PC-3 (cell line): ENCODE measurements around the gene PCYT1B.

Experiments
- EZH2 ChIP-seq: fragments of 300-600 bp; sonication (generic); IDR thresholded peaks from one replicate; pipeline ENCODE4 v1.6.1; 2017; ENCODE audit warnings: antibody characterized with exemption, mild to moderate bottlenecking, low read length; ENCODE audit not compliant: unreplicated experiment
- TF ChIP-seq, protein P1 (sequence below): fragments of 300-600 bp; sonication (generic); conservative IDR thresholded peaks from 2 replicates; pipeline ENCODE4 v1.5.1; 2017; ENCODE audit warnings: antibody characterized with exemption, low read depth, mild to moderate bottlenecking, low read length

DNA sequence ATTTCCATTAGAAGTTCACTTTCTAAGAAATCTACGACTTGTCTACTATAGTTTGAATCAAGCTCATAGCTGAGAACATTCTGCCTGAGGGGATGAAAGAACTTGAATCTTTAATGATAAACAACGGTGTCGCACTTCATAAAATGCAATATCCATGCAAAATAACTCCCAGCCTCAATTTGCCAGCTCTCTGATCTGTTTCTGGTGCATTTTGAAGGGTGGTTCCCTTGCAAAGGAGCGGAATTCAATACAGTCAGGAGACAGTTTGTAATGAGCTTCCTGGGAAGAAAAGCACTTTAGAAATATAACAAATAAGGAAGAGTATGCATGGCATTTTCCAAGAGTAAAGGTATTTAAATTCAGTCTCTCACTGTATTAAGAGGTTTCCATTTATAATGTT is 80.0 kb downstream of the PCYT1B start:
- TF ChIP-seq, protein P1, sequence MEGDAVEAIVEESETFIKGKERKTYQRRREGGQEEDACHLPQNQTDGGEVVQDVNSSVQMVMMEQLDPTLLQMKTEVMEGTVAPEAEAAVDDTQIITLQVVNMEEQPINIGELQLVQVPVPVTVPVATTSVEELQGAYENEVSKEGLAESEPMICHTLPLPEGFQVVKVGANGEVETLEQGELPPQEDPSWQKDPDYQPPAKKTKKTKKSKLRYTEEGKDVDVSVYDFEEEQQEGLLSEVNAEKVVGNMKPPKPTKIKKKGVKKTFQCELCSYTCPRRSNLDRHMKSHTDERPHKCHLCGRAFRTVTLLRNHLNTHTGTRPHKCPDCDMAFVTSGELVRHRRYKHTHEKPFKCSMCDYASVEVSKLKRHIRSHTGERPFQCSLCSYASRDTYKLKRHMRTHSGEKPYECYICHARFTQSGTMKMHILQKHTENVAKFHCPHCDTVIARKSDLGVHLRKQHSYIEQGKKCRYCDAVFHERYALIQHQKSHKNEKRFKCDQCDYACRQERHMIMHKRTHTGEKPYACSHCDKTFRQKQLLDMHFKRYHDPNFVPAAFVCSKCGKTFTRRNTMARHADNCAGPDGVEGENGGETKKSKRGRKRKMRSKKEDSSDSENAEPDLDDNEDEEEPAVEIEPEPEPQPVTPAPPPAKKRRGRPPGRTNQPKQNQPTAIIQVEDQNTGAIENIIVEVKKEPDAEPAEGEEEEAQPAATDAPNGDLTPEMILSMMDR: no peak
- TF ChIP-seq EZH2: no peak
